H1 (cell line): ENCODE measurements around the gene PIGA. TPM values are rescaled to one million over a fixed set of nuclear protein-coding genes. Genes with fewer than 3 reads are reported as not detected.

ENCODE experiments used
- ATF3 ChIP-seq: IDR thresholded peaks from 2 replicates; pipeline ENCODE4 v1.6.1; 2011; ENCODE audit warnings: low read depth, mild to moderate bottlenecking, low read length; ENCODE audit not compliant: insufficient read depth
- CHD7 ChIP-seq: fragments of 300-600 bp; sonication (generic); IDR thresholded peaks from 2 replicates; pipeline ENCODE4 v1.7.1; 2012; ENCODE audit warnings: low read length, moderate library complexity, mild to moderate bottlenecking, inconsistent platforms; ENCODE audit not compliant: insufficient replicate concordance
- HDAC6 ChIP-seq: IDR thresholded peaks from one replicate; pipeline ENCODE4 v1.7.1; 2012; ENCODE audit warnings: low read depth, mild to moderate bottlenecking, inconsistent platforms, low read length, moderate library complexity
- MAFK ChIP-seq: IDR thresholded peaks from 2 replicates; pipeline ENCODE4 v1.6.1; 2012; ENCODE audit warnings: low read depth, mild to moderate bottlenecking, improper control_type of control experiment, low read length
- NANOG ChIP-seq: IDR thresholded peaks from 2 replicates; pipeline ENCODE4 v1.6.1; 2011; ENCODE audit warnings: low read length, low read depth, mild to moderate bottlenecking, inconsistent platforms; ENCODE audit not compliant: insufficient read depth, poor library complexity, severe bottlenecking
- POLR2A ChIP-seq, 2 experiments: IDR thresholded peaks; 1 replicate in 1 of 2; 2 replicates in 1 of 2; pipeline ENCODE4 v1.6.1; 2011; ENCODE audit warnings: low read depth in 2 of 2, low read length in 2 of 2, mild to moderate bottlenecking in 2 of 2; ENCODE audit errors: control extremely low read depth in 1 of 2
- RFX5 ChIP-seq: IDR thresholded peaks from 2 replicates; pipeline ENCODE4 v1.6.1; 2011; ENCODE audit warnings: low read depth, low read length, improper control_type of control experiment, borderline replicate concordance
- SP2 ChIP-seq: IDR thresholded peaks from 2 replicates; pipeline ENCODE4 v1.6.1; 2012; ENCODE audit warnings: mild to moderate bottlenecking, low read length, inconsistent platforms
- SRF ChIP-seq: IDR thresholded peaks from 2 replicates; pipeline ENCODE4 v1.6.1; 2011; ENCODE audit warnings: mild to moderate bottlenecking, low read depth, low read length, moderate library complexity
- TAF7 ChIP-seq: optimal IDR thresholded peaks from 2 replicates; pipeline ENCODE3; 2011; ENCODE audit warnings: low read depth, mild to moderate bottlenecking, inconsistent platforms, low read length, moderate library complexity, borderline replicate concordance
- USF2 ChIP-seq: IDR thresholded peaks from 2 replicates; pipeline ENCODE4 v1.6.1; 2011; ENCODE audit warnings: low read length, improper control_type of control experiment
- polyA plus RNA-seq, 7 experiments: library from polyadenylated mRNA; depleted of rRNA in 3 of 7; stranded (reverse) in 5 of 7; unstranded in 2 of 7; fragments of >200 nt in 5 of 7; fragments of 200-250 nt in 2 of 7; gene quantifications; 1 replicate in 5 of 7; 2 replicates in 1 of 7; 4 replicates in 1 of 7; pipeline versions ENCODE4 v1.2.1 to v1.2.3, GENCODE V29; 2011 to 2013; ENCODE audit warnings: missing spikeins in 2 of 7, mixed read lengths in 2 of 7
- total RNA-seq: library from RNA; stranded (reverse); fragmentation: NEBNext Ultra II Directional; extraction: Animal tissue kit (Norgen Biotek cat#: 25700); gene quantifications from 2 replicates; pipeline ENCODE4 v1.2.1, GENCODE V29; 2021

PIGA gene
- total and polyA plus RNA-seq, 2 of the 8 experiments (the other 6 are each of a cell fraction or from before 2014, with no cell fraction given): 5.0 to 13.4 TPM

- TF ChIP-seq CHD7 (no peak), ATF3 (no peak), MAFK (no peak), SRF (no peak), RFX5 (no peak), USF2 (no peak), HDAC6 (no peak), POLR2A (IDR thresholded peaks at IDR 0.05; ENCODE audit: control extremely low read depth in 1 of 2, low read depth in 2 of 2, low read length in 2 of 2) (no peak), NANOG (no peak), TAF7 (no peak), SP2 (no peak)
Measured at GRCh38 chrX:15311119-15311518, 24.2 kb downstream of the PIGA start (continued).
